Measurements from ENCODE around the gene PSMG4.

The PSMG4 gene

GRCh38 chr6:3296537-3296936 is 37.8 kb downstream of the PSMG4 start:
- H3K4me3 ChIP-seq (ENCODE audit: severe bottlenecking), result no peak overlapping the region
- TF ChIP-seq CTCF (IDR thresholded peaks at IDR 0.05; ENCODE audit: poor library complexity, severe bottlenecking), result no peak
- no peaks in the 10 kb centered on the region for H3K36me3 ChIP-seq (ENCODE audit: low read depth)
- H3K27me3 ChIP-seq (ENCODE audit: insufficient read depth, poor library complexity, severe bottlenecking), result no peaks in the 10 kb centered on the region
- no peak for DNase-seq (ENCODE audit: low spot score)
- no peaks in the 10 kb centered on the region for H3K9me3 ChIP-seq (ENCODE audit: severe bottlenecking)
- no peaks in the 10 kb centered on the region for H3K4me1 ChIP-seq (ENCODE audit: insufficient read depth, poor library complexity, severe bottlenecking)
- no peak for ATAC-seq (ENCODE audit: low read depth)
- no peak overlapping the region for H3K27ac ChIP-seq (ENCODE audit: poor library complexity, severe bottlenecking)

GRCh38 chr6:3297006-3297405 is 38.3 kb downstream of the PSMG4 start:
- ATAC-seq (ENCODE audit: low read depth) (no peak), DNase-seq (ENCODE audit: low spot score) (no peak)
- Histone ChIP-seq H3K4me3 (ENCODE audit: severe bottlenecking) (no peak overlapping the region), H3K36me3 (ENCODE audit: low read depth) (no peaks in the 10 kb centered on the region), H3K4me1 (ENCODE audit: insufficient read depth, poor library complexity, severe bottlenecking) (no peaks in the 10 kb centered on the region), H3K9me3 (ENCODE audit: severe bottlenecking) (no peaks in the 10 kb centered on the region), H3K27me3 (ENCODE audit: insufficient read depth, poor library complexity, severe bottlenecking) (no peaks in the 10 kb centered on the region), H3K27ac (ENCODE audit: poor library complexity, severe bottlenecking) (no peak overlapping the region)
- TF ChIP-seq CTCF (IDR thresholded peaks at IDR 0.05; ENCODE audit: poor library complexity, severe bottlenecking), result no peak

- DNase-seq (ENCODE audit: low spot score) (no peak), ATAC-seq (ENCODE audit: low read depth) (no peak)
- H3K36me3 ChIP-seq (ENCODE audit: low read depth), result no peaks in the 10 kb centered on the region
- no peaks in the 10 kb centered on the region for H3K4me1 ChIP-seq (ENCODE audit: insufficient read depth, poor library complexity, severe bottlenecking)
- no peak for TF ChIP-seq CTCF (IDR thresholded peaks at IDR 0.05; ENCODE audit: poor library complexity, severe bottlenecking)
- no peaks in the 10 kb centered on the region for H3K9me3 ChIP-seq (ENCODE audit: severe bottlenecking)
- H3K4me3 ChIP-seq (ENCODE audit: severe bottlenecking), result no peak overlapping the region
- H3K27me3 ChIP-seq (ENCODE audit: insufficient read depth, poor library complexity, severe bottlenecking), result no peaks in the 10 kb centered on the region
- no peak overlapping the region for H3K27ac ChIP-seq (ENCODE audit: poor library complexity, severe bottlenecking)
Observed at GRCh38 chr6:3297909-3298308, 39.2 kb downstream of the PSMG4 start.

GRCh38 chr6:3299221-3299620 is 40.5 kb downstream of the PSMG4 start:
- Histone ChIP-seq H3K4me3 (ENCODE audit: severe bottlenecking) (no peak overlapping the region), H3K4me1 (ENCODE audit: insufficient read depth, poor library complexity, severe bottlenecking) (no peaks in the 10 kb centered on the region), H3K27ac (ENCODE audit: poor library complexity, severe bottlenecking) (no peak overlapping the region), H3K27me3 (ENCODE audit: insufficient read depth, poor library complexity, severe bottlenecking) (no peaks in the 10 kb centered on the region), H3K36me3 (ENCODE audit: low read depth) (no peaks in the 10 kb centered on the region), H3K9me3 (ENCODE audit: severe bottlenecking) (no peaks in the 10 kb centered on the region)
- TF ChIP-seq CTCF (IDR thresholded peaks at IDR 0.05; ENCODE audit: poor library complexity, severe bottlenecking), result no peak
- no peak for DNase-seq (ENCODE audit: low spot score)
- ATAC-seq (ENCODE audit: low read depth), result no peak

GRCh38 chr6:3301506-3301905 is 42.8 kb downstream of the PSMG4 start:
- no peak for TF ChIP-seq CTCF (IDR thresholded peaks at IDR 0.05; ENCODE audit: poor library complexity, severe bottlenecking)
- no peak for DNase-seq (ENCODE audit: low spot score)
- no peak overlapping the region for H3K4me3 ChIP-seq (ENCODE audit: severe bottlenecking)

More at GRCh38 chr6:3301506-3301905, 42.8 kb downstream of the PSMG4 start:
- Histone ChIP-seq H3K27ac (ENCODE audit: poor library complexity, severe bottlenecking) (no peak overlapping the region), H3K4me1 (ENCODE audit: insufficient read depth, poor library complexity, severe bottlenecking) (no peaks in the 10 kb centered on the region), H3K27me3 (ENCODE audit: insufficient read depth, poor library complexity, severe bottlenecking) (no peaks in the 10 kb centered on the region), H3K36me3 (ENCODE audit: low read depth) (no peaks in the 10 kb centered on the region), H3K9me3 (ENCODE audit: severe bottlenecking) (no peaks in the 10 kb centered on the region)
- ATAC-seq (ENCODE audit: low read depth), result no peak

Data from RWPE2 (cell line).